Cardiac muscle cell (in vitro differentiated cells and primary cell): ENCODE data around the gene ITGA11. TPM values are rescaled to one million over a fixed set of nuclear protein-coding genes. Genes with fewer than 3 reads are reported as not detected.

Experiments
- DNase-seq, 2 donors: peaks; one replicate each; pipeline versions ENCODE4 v3.0.0 to v3.0.0-alpha.2; 2010 to 2017; ENCODE audit warnings: low read depth in 1 of 2, low spot score in 1 of 2
- H3K27ac ChIP-seq: fragments of 200-600 bp; sonication (generic); 2 replicates; pipeline ENCODE4 v1.5.1; 2016
- H3K27me3 ChIP-seq: fragments of 200-600 bp; sonication (generic); 2 replicates; pipeline ENCODE4 v1.6.0; 2016; ENCODE audit warnings: control low read depth
- H3K36me3 ChIP-seq: fragments of 200-600 bp; sonication (generic); 2 replicates; pipeline ENCODE4 v1.5.1; 2016; ENCODE audit warnings: control low read depth
- H3K4me1 ChIP-seq: fragments of 200-600 bp; sonication (generic); 2 replicates; pipeline ENCODE4 v1.8.1; 2017; ENCODE audit warnings: low read depth, mild to moderate bottlenecking, mixed run types
- H3K4me3 ChIP-seq: fragments of 200-600 bp; sonication (generic); 2 replicates; pipeline ENCODE4 v1.5.1; 2016; ENCODE audit warnings: mild to moderate bottlenecking
- H3K9me3 ChIP-seq: fragments of 200-600 bp; sonication (generic); 2 replicates; pipeline ENCODE4 v1.5.1; 2017; ENCODE audit warnings: low read depth, mild to moderate bottlenecking, control low read depth
- CTCF ChIP-seq: IDR thresholded peaks from 2 replicates; pipeline ENCODE4 v1.5.1; 2012; ENCODE audit warnings: low read depth, mild to moderate bottlenecking, low read length
- polyA plus RNA-seq: library from polyadenylated mRNA; unstranded; fragments of >200 nt; fragmentation: Nextera tagmentation; extraction: Ambion mirVana; gene quantifications from 2 replicates; pipeline ENCODE4 v1.2.1, GENCODE V29; 2016
- total RNA-seq: library from RNA; depleted of rRNA; stranded (reverse); fragments of >200 nt; gene quantifications from 2 replicates; pipeline ENCODE4 v1.2.3, GENCODE V29; 2016

ITGA11 gene
- total and polyA plus RNA-seq, 2 experiments from 2014 or later = 0.12 to 1.2 TPM

GRCh38 chr15:68332266-68332665 is 99.7 kb downstream of the ITGA11 start:
- TF ChIP-seq CTCF = no peak
- H3K27me3 ChIP-seq = no peaks in the 10 kb centered on the region
- H3K27ac ChIP-seq = no peak overlapping the region
- DNase-seq = no peak
- no peak overlapping the region for H3K4me3 ChIP-seq
- H3K4me1 ChIP-seq = no peaks in the 10 kb centered on the region
- no peaks in the 10 kb centered on the region for H3K9me3 ChIP-seq
- H3K36me3 ChIP-seq = no peaks in the 10 kb centered on the region

- no peak for DNase-seq
These were observed 101.1 kb downstream of the ITGA11 start for GRCh38 chr15:68330901-68331300.

GRCh38 chr15:68330416-68330815 is 101.5 kb downstream of the ITGA11 start:
- no peak overlapping the region for H3K27ac ChIP-seq

More at GRCh38 chr15:68330901-68331300, 101.1 kb downstream of the ITGA11 start:
- H3K9me3 ChIP-seq = no peaks in the 10 kb centered on the region
- H3K27ac ChIP-seq = no peak overlapping the region
- no peak for TF ChIP-seq CTCF
- H3K36me3 ChIP-seq = no peaks in the 10 kb centered on the region
- H3K4me3 ChIP-seq = no peak overlapping the region
- H3K4me1 ChIP-seq = no peaks in the 10 kb centered on the region
- H3K27me3 ChIP-seq = no peaks in the 10 kb centered on the region

GRCh38 chr15:68328964-68329363 is 103.0 kb downstream of the ITGA11 start:
- H3K27ac ChIP-seq = no peak overlapping the region
- no peaks in the 10 kb centered on the region for H3K27me3 ChIP-seq
- H3K36me3 ChIP-seq = no peaks in the 10 kb centered on the region
- TF ChIP-seq CTCF = no peak
- no peak overlapping the region for H3K4me3 ChIP-seq
- DNase-seq = no peak
- H3K9me3 ChIP-seq = no peaks in the 10 kb centered on the region
- no peaks in the 10 kb centered on the region for H3K4me1 ChIP-seq

More at GRCh38 chr15:68330416-68330815, 101.5 kb downstream of the ITGA11 start:
- no peak for TF ChIP-seq CTCF
- Histone ChIP-seq H3K27me3 (no peaks in the 10 kb centered on the region), H3K9me3 (no peaks in the 10 kb centered on the region), H3K4me3 (no peak overlapping the region), H3K36me3 (no peaks in the 10 kb centered on the region), H3K4me1 (no peaks in the 10 kb centered on the region)
- DNase-seq = no peak

GRCh38 chr15:68328443-68328842 is 103.5 kb downstream of the ITGA11 start:
- TF ChIP-seq CTCF = no peak

More at GRCh38 chr15:68328443-68328842, 103.5 kb downstream of the ITGA11 start:
- Histone ChIP-seq H3K27ac (no peak overlapping the region), H3K4me1 (no peaks in the 10 kb centered on the region), H3K4me3 (no peak overlapping the region), H3K36me3 (no peaks in the 10 kb centered on the region), H3K27me3 (no peaks in the 10 kb centered on the region), H3K9me3 (no peaks in the 10 kb centered on the region)
- no peak for DNase-seq
